Fibroblast of skin of right quadriceps (primary cell): ENCODE data around the gene HOXD13.

Source experiments
- DNase-seq: peaks from one replicate; pipeline ENCODE4 v3.0.0-alpha.2; 2013

Gene HOXD13

DNA sequence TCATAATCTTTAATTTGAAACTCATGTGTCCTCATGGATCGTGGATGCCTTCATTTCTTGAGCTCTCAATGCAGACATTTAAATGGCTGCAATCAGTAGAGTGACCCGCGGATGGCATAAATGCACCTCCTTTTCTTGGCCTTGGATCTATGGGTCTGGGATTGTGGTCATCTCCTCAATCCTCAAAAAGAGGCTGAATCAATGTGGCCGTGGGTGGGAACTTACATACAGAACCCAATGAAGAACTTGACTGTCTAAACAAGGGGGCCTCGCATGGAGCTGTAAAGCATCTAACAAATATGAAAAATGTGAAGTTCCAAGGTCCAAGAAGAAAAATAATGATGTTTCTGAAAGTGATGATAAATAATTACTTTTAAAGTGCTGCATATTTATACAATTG, 2.9 kb downstream of the HOXD13 start:
- no peak for DNase-seq

DNA sequence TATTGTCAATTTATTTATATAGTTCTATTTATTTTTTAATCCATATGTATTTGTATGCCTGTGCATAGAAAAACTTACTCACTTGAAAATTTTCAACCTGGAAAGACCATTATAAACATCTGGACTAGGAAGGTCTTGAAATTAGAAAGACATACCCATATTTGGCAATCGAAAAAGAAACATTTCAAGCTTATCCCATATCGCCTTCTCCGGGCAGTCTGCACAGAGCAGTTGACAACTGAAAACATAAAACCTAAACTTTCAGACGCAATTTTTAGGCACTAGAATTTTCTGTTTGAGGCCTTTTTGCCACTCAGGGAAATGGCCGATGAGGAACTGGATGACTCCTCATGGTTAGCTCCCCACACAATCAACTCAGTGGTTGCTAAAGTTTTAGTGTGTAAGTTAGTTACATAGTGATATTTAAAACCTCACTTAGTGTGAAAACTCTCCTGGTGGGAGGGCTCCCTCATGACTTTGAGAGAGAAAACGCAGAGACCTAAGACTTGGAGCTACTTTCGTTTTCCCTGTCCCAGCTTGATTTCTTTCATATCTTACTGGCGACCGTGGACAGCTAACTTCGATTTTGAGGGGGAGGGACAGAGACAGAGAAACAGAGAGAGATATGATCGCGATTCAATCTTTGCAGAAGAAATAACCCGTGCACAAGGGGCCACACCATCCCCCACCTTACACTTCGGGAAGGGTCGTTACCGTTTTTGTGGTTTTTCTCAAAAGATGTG, 3.9 kb downstream of the HOXD13 start:
- no peak for DNase-seq

DNA sequence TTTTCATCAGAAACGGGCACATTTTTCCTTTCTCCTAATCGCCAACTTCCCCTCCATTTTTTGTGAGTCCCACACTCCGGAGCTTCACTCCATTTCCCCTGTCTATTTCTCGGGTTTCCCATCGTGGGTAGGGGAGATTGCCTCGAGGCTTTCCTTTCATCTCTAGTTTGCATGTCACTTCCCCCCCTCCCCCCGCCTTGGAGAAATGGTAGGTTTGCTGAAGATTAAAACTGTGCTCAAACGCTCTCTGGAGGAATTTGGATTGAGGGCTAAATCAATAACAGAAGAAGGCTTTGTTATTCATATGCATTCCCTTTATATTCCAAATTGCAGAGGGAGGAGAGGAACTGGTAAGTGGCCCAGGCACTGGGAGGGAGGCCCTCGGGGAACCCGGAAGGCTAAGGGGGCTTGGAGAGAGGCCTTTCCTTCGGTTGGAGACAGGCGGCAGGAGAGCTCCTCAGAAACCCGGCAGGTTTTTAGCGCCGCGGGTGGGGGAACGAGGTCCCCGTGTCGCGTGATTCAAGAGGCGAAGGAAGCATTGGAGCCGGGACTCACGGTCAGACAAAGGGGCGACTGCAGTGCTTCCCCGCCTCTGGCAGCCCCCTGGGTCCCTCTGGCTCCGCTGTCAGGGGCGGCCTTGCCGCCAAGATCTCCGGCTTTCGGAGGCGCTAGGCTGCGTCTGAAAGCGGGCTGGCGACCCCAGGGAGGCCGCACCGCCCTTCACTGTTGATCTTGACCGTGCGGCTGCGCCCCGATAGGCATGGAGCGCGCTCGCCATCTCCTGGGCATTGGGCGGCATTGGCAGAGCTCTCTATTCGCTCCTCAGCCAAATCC, 4.7 kb downstream of the HOXD13 start:
- peak; percentile 66 for DNase-seq

DNA sequence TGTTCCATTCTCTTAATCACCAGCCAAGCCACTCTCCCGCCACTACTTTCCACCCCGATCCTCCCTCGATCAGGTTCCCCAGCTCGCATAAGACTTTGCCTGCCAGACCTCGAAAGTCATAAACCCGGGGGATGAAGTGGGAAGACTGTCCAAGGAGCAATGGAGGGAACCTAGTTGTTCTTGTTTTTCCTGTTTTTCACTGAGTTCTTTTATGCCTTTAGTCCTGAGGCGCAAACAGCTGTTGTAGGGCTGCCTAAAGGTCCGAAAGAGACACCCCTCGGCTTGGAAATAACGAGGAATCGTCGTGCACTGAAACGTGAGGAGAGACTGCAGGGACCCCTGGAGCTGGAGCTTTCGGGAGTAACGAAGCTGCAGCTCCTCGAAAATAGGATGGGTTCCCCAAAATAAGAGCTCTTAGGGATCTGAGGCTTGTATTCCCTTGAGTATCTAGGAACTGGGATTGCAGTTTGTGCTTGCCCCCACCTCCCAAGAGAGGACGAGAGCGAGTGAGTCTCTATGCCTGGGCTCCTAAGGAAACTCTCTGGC, 5.4 kb downstream of the HOXD13 start:
- DNase-seq: no peak

DNA sequence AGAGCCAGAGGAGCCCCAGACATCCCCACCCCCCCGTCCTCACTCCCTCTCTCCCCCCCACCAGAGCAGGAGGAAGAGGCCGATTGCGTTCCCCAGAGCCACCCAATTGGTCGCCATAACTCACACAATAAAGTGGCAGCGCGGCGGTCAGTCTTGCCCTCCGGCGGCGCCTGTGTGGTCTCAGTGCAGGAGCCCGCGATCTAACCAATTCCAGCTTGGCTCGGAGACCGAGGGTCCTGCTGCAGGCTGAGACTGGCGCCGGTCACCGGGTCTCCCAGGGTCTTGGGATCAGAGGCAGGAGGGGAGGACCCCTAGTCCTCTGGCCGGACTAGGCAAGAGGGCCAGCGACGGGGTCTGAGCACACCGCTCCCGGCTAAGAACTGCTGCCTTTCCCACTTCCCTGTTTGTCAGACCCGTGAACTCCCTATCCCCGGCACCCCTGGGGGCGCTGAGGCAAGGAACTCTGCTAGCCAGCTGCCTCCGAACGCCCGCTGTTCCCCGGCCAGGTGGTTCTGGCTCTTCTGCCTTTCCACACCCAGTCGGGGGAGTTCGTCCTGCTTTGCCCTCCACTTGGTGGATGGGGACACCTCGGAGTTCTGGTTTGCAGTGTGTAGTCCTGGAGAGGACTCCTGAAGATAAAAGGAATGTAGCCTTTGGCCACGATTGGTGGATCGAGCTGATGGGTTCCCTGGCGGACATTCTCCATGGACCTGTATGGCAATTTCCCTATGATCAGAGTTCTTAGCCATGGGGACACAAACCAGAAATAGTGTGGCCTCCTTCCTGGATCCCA, 6.0 kb downstream of the HOXD13 start:
- no peak for DNase-seq

DNA sequence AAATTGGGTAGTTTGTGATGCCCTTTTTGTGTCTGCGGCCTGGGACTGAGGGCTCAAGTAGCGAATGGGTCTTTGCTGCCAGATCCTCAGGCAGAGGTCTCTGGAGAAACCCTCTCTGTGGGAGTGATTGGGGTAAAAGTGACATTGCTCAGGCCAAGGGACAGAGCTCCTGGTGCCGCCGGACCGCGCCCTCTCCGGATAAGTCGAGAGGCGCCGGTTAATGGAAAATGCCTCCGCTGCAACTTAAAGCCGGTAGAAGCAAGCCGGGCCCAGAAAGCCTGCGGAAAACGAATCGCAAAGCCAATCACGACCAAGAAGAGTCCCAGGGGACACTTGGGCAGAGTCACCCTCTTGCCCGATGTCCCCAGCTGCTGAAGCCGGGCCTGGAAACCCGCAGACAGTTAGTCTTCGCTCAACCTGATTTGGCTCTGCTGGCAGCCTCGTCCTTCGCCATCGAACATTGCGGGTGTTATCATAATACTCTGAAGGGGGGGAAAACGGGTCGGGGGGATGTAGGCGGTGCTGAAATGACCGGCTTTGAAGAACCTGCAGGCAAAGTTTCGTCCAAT, 6.7 kb downstream of the HOXD13 start:
- no peak for DNase-seq

DNA sequence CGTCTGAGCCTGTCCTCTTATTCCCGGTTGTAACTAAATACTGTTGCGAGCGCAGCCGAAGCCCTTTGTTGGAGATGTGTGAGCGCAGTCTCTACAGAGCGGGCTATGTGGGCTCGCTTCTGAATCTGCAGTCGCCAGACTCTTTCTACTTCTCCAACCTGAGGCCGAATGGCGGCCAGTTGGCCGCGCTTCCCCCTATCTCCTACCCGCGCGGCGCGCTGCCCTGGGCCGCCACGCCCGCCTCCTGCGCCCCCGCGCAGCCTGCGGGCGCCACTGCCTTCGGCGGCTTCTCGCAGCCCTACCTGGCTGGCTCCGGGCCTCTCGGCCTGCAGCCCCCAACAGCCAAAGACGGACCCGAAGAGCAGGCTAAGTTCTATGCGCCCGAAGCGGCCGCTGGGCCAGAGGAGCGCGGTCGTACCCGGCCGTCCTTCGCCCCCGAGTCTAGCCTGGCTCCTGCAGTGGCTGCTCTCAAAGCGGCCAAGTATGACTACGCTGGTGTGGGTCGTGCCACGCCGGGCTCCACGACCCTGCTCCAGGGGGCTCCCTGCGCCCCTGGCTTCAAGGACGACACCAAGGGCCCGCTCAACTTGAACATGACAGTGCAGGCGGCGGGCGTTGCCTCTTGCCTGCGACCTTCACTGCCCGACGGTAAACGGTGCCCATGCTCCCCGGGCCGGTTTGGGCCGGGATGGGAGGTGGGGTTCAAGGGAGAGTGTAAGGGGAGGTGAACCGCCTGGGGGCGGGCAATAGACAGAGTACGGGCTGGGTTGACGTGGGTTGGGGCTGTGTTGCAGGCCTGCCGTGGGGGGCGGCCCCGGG, 7.4 kb downstream of the HOXD13 start, which contains the start of gene HOXD12:
TSS of gene HOXD12 (plus strand) at position 68 of the 819 bp plus-strand sequence. CDS start at position 75, 7 bp downstream.
- no peak for DNase-seq

DNA sequence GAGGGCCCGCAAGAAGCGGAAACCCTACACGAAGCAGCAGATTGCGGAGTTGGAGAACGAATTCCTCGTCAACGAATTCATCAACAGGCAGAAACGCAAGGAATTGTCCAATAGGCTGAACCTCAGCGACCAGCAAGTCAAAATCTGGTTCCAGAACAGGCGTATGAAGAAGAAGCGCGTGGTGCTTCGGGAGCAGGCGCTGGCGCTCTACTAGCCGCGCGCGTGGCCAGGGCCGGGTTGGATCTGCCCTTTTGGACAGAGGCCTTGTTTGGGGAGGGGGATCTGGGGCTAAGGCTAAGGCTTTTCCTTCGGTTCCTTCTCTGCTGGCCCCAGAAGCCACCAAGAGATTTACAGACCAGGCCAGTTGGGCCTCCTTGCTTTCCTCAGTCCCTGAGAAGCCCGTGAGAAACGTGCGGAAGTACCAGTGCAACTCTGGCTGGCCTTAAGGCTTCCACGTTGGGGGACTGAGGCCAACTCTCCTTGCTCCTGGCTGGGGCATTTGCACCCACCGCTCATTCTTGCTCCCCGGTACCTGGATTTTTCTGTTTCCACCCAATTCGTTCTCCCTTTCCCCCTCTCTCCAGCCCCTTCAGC, 8.1 kb downstream of the HOXD13 start:
- DNase-seq: no peak

DNA sequence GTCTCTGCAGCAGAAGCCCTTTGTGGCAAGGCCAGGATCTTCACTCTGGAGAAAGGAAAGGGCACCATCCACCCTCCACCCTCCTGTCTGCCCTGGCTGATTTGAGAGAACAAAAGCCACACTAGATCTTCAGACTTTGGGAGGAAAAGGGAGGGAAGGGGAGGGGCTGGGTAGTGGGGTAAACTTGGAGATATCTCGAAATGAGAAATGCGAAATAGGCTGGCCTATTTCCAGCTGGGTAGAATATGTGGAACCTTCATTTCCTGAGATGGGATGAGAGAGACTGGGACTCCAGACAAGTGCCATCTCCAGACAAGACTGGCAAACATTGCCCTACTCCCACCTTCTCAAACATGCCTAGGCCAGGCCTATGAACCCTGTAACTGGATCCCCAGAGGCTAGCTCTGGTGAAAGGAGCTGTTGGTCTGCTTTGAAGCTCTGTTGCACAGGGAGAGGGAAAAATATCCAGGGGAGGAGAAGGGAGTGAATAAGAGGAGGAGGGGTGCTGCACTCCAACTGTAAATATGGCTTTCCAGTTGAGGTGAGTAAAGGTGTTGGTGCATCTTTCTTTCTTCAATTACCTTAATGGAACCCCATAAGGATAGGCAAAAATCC, 8.8 kb downstream of the HOXD13 start:
- DNase-seq: no peak

DNA sequence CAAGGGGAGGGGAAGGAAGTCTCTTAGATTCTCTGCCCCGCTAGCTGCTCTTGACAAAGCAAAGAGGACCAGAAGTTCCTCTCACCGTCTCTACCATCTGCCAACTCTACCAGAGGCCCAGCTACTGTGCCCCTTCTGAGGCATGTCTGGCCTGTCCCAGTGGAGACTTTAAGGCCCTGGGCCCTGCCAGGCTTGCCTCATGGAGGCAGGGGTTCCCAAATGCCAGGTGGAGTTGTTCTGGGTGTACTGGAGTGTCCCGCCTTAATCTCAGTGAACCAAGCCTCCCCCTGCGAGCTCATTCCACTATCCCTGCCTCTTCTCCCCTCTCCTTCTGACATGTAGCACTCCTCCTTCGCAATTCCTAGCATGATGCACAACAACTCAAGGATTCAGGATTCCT, 9.3 kb downstream of the HOXD13 start:
- DNase-seq: no peak

DNA sequence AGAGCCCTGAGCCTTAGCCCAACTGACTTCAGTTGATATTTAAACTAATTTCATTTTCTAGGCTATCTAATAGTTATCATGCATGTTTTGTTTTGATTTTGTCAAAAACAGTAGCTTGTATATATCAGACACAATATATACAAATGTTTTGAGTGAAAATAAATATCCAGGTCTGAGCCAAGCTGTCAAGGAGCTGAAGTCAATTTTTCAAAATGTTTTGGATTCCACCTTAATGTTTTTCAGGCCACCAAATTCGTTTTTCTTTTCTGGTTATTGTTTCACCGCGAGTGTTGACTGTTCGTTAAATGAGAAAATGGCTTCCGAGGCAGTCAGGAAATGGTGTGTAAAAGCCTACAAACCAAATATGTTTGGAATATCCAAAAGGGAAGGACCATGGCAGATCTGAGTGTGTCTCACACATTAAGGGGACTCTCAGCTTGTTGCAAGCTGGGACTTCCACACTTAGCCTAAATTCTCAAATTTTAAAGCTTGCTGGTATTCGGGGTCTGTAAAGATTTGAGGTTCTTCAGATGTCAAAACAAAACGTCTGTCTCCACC, 9.9 kb downstream of the HOXD13 start:
- no peak for DNase-seq

DNA sequence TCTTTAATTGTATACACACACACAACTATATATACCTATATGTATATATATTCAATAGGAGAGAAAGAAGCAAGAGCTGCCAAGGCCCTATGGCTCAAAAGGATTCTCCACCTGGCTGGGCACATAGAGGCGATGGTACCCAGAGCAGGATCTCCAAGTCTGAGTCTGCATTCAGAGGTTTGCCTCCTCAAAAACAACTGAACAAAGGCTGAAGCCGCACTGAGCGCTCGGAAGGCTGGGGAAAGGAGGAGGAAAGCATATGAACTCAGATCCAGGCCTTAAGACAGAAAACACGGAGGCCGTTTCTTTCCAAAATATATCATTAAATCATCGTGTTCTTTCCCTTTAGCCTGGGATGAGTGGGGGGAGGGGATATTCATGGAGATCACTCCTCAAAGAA, 10.7 kb downstream of the HOXD13 start:
- no peak for DNase-seq

DNA sequence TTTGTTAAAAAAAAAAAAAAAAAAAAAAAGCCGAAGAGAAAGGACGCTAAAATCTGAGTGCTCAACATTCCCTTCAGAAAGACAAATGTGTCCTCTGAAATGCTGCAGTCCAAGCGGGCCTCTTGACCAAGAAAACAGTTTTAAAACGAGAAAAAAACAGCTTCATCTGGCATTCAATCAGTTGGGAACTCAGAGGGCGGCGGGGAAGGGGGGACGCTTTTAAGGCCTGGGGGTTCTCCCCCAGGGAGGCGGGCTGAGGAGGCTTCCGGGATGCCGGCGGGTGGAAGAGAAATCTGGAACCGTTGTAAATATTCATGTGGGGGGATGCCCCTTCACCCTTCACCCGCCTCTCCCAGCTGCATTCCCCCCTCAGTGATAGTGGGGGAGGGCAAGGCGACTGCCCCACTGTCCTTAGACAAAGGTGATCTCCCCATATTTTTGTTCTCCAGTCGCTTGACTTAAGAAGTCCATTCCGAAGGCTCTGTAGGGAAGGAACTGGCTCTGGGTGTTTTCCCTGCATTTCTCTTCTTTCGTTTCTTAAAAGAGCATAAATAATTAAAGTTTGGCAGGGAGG, 11.3 kb downstream of the HOXD13 start:
- no peak for DNase-seq

DNA sequence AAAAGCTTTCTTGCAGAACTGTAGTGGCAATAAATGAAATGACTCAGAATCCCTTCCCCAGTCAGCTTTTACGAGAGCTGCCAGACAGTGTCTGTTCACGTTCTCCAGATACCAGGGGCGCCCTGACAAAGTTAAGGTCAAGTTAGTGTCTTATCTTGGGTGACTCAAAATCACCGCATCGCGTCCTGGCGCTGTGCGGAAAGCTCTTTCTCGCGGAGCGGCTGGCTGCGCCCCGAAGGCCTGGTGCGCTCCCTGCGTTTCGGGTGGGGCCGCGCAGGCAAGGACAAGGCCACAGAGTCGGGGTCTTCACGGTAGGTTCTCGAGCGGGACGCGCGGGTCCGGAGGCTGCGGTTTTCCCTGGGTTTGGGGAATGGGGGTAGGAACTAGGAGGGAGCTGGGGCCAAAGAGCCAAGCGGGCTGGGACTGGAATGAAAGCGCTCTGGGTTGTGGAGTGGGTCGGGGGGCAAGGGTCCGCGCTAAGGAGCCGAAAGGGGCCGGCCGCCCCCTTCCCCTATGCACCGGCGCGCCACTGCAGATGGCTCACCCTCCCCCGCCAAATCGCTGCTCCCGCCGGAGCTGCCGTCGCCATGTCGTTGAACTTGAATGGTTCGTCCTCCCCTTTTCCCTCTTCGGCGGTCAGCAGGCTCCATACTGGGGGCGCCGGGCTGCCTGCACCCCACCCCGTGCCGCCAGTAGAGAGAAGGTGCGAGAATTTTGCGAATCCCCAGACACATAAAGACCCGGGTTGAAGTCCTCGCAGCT, 12.0 kb downstream of the HOXD13 start:
- peak; percentile 83 for DNase-seq

DNA sequence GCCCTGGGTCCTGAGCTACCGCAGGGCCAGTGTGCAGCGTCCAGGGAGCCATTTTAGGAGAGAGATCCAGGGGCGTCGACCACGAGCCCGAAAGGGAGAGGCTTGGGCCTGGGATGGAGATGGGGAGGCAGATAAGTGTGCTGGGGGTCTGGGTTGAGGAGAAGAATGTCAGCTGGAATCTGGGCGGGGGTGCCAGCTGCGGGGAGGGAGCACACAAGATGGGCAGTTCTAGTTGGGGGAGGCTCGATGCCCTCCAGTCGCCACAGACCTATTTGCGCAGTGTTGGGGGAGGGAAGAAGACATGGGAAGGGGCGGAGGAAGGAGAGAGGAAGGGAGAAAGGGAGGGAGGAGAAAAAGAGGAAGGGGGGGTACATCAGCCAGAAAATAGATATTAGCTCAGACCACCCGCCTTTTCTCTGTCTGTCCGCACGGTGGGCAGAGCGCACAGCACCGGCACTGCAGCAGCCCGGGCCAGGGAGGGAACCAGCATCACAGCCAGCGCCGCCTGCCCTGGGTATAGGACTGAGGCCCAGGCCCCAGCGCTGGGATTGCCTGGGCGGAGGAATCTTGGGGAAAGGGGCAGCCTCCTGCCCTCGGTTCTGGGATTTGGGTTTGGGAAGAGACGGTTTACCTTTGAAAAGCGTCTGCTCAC, 12.7 kb downstream of the HOXD13 start:
- DNase-seq: no peak

DNA sequence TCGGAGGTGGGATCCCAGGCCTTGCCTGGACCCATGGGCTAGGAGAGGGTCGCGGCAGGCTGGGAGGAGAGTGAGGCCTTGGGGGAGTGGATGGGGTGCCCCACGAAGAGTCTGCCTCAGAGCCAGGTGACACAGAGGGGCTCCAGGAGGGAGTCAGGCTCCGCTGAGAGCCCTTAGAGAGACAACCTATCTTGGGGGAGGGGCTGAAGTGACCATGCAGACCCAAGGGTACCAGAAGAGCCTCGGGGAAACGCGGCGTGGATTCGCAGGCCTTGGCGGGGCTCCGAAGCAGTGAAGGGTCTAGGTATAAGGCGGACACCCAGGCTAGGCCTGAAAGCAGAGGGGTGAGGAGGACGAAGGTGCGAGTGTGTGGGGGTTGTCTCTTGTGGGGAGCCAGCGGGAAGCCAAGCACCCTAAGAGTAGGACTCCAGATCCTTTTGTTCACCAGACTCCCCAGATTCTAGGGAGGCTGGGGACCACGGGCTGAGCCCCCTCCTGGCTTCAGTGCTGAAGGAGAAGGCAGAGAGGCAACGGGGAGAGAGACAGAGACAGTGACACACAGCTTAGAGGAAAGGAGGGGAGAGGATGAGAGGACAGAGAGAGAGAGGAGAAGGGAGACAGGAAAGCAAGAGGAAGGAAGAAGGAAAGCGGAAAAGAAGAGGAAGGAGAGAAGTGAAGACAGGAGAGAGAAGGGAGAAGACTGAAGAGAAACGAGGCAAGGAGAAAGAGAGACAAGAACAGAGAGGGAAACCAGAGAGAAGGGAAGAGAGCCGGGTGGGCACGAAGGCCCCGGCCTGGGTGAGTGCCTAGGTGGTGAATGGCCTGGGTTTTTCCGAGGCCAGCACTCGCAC, 13.4 kb downstream of the HOXD13 start:
- DNase-seq: no peak

DNA sequence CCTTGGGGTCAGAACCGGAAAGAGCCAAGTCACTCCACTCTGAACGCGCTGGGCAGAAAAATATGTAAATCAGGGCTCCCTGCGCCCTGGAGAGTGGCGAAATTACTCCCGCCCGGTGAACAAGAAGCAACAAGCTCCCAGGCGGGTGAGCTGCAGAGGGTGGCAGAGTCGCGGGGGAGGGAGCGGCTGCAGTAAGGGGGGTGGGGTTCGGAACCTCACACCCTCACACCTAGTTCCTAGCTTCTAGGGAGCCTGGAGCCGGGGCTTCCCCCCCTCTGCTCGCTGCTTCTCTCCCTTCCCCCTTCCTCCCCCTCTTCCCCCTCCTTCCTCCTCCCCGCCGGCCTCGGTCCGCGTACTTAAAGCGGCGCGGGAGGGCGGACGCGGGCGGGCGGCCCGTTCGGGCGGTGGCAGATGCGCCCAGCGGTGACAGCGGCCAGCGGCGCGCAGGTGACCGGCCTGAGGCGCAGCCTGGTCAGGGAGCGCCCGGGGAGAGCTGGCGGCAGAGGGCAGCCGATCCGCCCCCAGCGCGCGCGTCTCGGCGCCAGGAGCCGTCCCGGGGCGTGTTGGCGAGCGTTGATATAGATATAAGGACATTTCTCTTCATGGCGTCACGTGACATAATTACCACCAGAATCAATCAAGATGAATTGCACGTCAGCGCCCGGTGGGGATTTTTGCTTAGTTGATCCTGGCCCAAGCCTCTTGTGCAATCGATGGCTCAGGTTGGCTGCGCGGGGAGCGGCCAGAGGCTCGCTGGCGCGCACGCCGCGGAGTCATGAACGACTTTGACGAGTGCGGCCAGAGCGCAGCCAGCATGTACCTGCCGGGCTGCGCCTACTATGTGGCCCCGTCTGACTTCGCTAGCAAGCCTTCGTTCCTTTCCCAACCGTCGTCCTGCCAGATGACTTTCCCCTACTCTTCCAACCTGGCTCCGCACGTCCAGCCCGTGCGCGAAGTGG, 14.3 kb downstream of the HOXD13 start, which contains the start of gene HOXD11:
TSS of gene HOXD11 (plus strand) at position 700 of the 959 bp plus-strand sequence. CDS start at position 776, 76 bp downstream.
- peak; percentile 66 for DNase-seq
